Measurements from ENCODE around the gene GRID1. TPM values are rescaled to one million over a fixed set of nuclear protein-coding genes. Genes with fewer than 3 reads are reported as not detected.

Gene GRID1
- polyA plus RNA-seq, 1 of the 3 experiments (the other 2 are of a cell fraction): 0.13 TPM

DNA sequence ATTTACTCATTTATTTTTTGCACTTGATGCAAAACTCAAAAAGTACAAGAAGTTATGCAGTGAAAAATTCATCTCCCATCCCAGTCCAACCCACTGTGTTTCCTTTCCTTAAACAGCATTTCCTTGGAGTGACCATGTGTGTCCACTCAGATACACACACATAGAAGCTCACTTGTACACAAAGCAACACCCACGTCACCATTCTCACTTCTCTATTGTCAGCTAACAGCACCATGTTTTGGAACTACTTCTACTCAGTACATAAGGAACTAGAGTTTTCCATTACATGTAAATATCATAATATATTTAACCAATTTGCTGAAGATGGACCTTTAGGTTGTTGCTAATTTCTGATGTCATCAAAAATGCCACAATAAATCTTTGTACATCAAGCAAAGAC, 167.6 kb downstream of the GRID1 start:
- Histone ChIP-seq H3K9me3 (no peaks in the 10 kb centered on the region), H3K79me2 (ENCODE audit: insufficient read depth) (no peaks in the 10 kb centered on the region), H3K4me2 (no peak overlapping the region), H3K36me3 (replicated peaks in 1 of 2; ENCODE audit: control insufficient read depth in 1 of 2, insufficient read depth in 2 of 2, low read length in 1 of 2) (no peaks in the 10 kb centered on the region), H2AFZ (ENCODE audit: low read depth) (no peak overlapping the region), H3K27ac (ENCODE audit: low read depth in 2 of 2, low read length in 1 of 2) (no peak overlapping the region), H3K9me2 (no peaks in the 10 kb centered on the region), H3K4me1 (ENCODE audit: control insufficient read depth in 1 of 2, insufficient read depth in 2 of 2, low read depth in 1 of 2, low read length in 1 of 2) (peaks cover 0 to 4% of the 10 kb centered on the region in 2 experiments; a peak in 1 of 4 replicates), H3K9ac (no peak overlapping the region), H3F3A (replicated peaks; ENCODE audit: insufficient read depth) (no peaks in the 10 kb centered on the region), H3K4me3 (ENCODE audit: low read depth in 2 of 2, low read length in 1 of 2) (no peak overlapping the region), H4K20me1 (ENCODE audit: insufficient read depth) (no peaks in the 10 kb centered on the region), H3K27me3 (ENCODE audit: insufficient read depth) (no peaks in the 10 kb centered on the region)
- WGBS (ENCODE audit: low lambda C conversion rate): 13% methylated on average over 1 of the region's 1 CpG
- DNase-seq: no peak
- ChIA-PET POLR2A (no interaction called here), CTCF (interaction anchor here (0.9 to 1.3 kb wide), 2 partner anchors 15 to 25 kb away, joined by 3 read pairs; no protein-coding TSS in a partner anchor)
- no peak for TF ChIP-seq GATA2 (CRISPR knock-in tag; IDR thresholded peaks at IDR 0.05)
- TF ChIP-seq TCF12 (IDR thresholded peaks at IDR 0.05): no peak
- no peak for TF ChIP-seq MEF2A (IDR thresholded peaks at IDR 0.05; ENCODE audit: borderline replicate concordance, low read depth)
- TF ChIP-seq MXI1 (IDR thresholded peaks at IDR 0.05; ENCODE audit: low read depth, low read length): no peak
- TF ChIP-seq TEAD4 (IDR thresholded peaks at IDR 0.05; ENCODE audit: borderline replicate concordance, insufficient read depth): no peak
- TF ChIP-seq RCOR1 (IDR thresholded peaks at IDR 0.05; ENCODE audit: low read length): no peak
- TF ChIP-seq RXRA (IDR thresholded peaks at IDR 0.05; ENCODE audit: borderline replicate concordance, low read depth): no peak
- no peak for TF ChIP-seq SIN3A (IDR thresholded peaks at IDR 0.05; ENCODE audit: borderline replicate concordance, low read depth, low read length)
- no peak for TF ChIP-seq NFIC (IDR thresholded peaks at IDR 0.05; ENCODE audit: borderline replicate concordance)
- no peak for TF ChIP-seq MAX (IDR thresholded peaks at IDR 0.05; ENCODE audit: low read depth)
- no peak for TF ChIP-seq JUND (IDR thresholded peaks at IDR 0.05)
- TF ChIP-seq, protein P1, sequence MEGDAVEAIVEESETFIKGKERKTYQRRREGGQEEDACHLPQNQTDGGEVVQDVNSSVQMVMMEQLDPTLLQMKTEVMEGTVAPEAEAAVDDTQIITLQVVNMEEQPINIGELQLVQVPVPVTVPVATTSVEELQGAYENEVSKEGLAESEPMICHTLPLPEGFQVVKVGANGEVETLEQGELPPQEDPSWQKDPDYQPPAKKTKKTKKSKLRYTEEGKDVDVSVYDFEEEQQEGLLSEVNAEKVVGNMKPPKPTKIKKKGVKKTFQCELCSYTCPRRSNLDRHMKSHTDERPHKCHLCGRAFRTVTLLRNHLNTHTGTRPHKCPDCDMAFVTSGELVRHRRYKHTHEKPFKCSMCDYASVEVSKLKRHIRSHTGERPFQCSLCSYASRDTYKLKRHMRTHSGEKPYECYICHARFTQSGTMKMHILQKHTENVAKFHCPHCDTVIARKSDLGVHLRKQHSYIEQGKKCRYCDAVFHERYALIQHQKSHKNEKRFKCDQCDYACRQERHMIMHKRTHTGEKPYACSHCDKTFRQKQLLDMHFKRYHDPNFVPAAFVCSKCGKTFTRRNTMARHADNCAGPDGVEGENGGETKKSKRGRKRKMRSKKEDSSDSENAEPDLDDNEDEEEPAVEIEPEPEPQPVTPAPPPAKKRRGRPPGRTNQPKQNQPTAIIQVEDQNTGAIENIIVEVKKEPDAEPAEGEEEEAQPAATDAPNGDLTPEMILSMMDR (IDR thresholded peaks at IDR 0.05): no peak

- Histone ChIP-seq H3K9me3 (no peaks in the 10 kb centered on the region), H3K4me1 (ENCODE audit: control insufficient read depth in 1 of 2, insufficient read depth in 2 of 2, low read depth in 1 of 2, low read length in 1 of 2) (peaks cover 0 to 4% of the 10 kb centered on the region in 2 experiments; a peak in 1 of 4 replicates), H3K27me3 (ENCODE audit: insufficient read depth) (no peaks in the 10 kb centered on the region), H3K79me2 (ENCODE audit: insufficient read depth) (no peaks in the 10 kb centered on the region), H4K20me1 (ENCODE audit: insufficient read depth) (no peaks in the 10 kb centered on the region), H2AFZ (ENCODE audit: low read depth) (no peak overlapping the region), H3K4me3 (ENCODE audit: low read depth in 2 of 2, low read length in 1 of 2) (no peak overlapping the region), H3K4me2 (no peak overlapping the region), H3K36me3 (replicated peaks in 1 of 2; ENCODE audit: control insufficient read depth in 1 of 2, insufficient read depth in 2 of 2, low read length in 1 of 2) (no peaks in the 10 kb centered on the region), H3F3A (replicated peaks; ENCODE audit: insufficient read depth) (no peaks in the 10 kb centered on the region), H3K27ac (ENCODE audit: low read depth in 2 of 2, low read length in 1 of 2) (no peak overlapping the region), H3K9ac (no peak overlapping the region), H3K9me2 (no peaks in the 10 kb centered on the region)
- no peak for DNase-seq
- ChIA-PET POLR2A (no interaction called here), CTCF (interaction anchor here (0.9 kb wide), 1 partner anchor 25 kb away, joined by 3 read pairs; no protein-coding TSS in a partner anchor)
- WGBS (ENCODE audit: low lambda C conversion rate): 44% methylated on average over 4 of the region's 4 CpGs
- TF ChIP-seq EP300 (IDR thresholded peaks at IDR 0.05; ENCODE audit: borderline replicate concordance in 1 of 2, low read depth in 1 of 2, low read length in 1 of 2): no peak
- no peak for TF ChIP-seq RAD21 (IDR thresholded peaks at IDR 0.05; ENCODE audit: low read length)
- no peak for TF ChIP-seq TAF1 (IDR thresholded peaks at IDR 0.05; ENCODE audit: borderline replicate concordance, low read depth, low read length)
- no peak for TF ChIP-seq SMC3 (IDR thresholded peaks at IDR 0.05; ENCODE audit: low read depth, low read length)
- no peak for TF ChIP-seq NRF1 (IDR thresholded peaks at IDR 0.05; ENCODE audit: low read depth, low read length)
- TF ChIP-seq, protein P2, sequence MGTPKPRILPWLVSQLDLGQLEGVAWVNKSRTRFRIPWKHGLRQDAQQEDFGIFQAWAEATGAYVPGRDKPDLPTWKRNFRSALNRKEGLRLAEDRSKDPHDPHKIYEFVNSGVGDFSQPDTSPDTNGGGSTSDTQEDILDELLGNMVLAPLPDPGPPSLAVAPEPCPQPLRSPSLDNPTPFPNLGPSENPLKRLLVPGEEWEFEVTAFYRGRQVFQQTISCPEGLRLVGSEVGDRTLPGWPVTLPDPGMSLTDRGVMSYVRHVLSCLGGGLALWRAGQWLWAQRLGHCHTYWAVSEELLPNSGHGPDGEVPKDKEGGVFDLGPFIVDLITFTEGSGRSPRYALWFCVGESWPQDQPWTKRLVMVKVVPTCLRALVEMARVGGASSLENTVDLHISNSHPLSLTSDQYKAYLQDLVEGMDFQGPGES (IDR thresholded peaks at IDR 0.05; ENCODE audit: low read depth, low read length): no peak
- no peak for TF ChIP-seq MAX (IDR thresholded peaks at IDR 0.05; ENCODE audit: low read depth)
- TF ChIP-seq RFX5 (IDR thresholded peaks at IDR 0.05; ENCODE audit: low read length): no peak
- no peak for TF ChIP-seq GABPA (IDR thresholded peaks at IDR 0.05; ENCODE audit: low read depth)
- TF ChIP-seq, protein P3, sequence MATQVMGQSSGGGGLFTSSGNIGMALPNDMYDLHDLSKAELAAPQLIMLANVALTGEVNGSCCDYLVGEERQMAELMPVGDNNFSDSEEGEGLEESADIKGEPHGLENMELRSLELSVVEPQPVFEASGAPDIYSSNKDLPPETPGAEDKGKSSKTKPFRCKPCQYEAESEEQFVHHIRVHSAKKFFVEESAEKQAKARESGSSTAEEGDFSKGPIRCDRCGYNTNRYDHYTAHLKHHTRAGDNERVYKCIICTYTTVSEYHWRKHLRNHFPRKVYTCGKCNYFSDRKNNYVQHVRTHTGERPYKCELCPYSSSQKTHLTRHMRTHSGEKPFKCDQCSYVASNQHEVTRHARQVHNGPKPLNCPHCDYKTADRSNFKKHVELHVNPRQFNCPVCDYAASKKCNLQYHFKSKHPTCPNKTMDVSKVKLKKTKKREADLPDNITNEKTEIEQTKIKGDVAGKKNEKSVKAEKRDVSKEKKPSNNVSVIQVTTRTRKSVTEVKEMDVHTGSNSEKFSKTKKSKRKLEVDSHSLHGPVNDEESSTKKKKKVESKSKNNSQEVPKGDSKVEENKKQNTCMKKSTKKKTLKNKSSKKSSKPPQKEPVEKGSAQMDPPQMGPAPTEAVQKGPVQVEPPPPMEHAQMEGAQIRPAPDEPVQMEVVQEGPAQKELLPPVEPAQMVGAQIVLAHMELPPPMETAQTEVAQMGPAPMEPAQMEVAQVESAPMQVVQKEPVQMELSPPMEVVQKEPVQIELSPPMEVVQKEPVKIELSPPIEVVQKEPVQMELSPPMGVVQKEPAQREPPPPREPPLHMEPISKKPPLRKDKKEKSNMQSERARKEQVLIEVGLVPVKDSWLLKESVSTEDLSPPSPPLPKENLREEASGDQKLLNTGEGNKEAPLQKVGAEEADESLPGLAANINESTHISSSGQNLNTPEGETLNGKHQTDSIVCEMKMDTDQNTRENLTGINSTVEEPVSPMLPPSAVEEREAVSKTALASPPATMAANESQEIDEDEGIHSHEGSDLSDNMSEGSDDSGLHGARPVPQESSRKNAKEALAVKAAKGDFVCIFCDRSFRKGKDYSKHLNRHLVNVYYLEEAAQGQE (IDR thresholded peaks at IDR 0.05; ENCODE audit: low read depth, low read length): no peak
- TF ChIP-seq, protein P4, sequence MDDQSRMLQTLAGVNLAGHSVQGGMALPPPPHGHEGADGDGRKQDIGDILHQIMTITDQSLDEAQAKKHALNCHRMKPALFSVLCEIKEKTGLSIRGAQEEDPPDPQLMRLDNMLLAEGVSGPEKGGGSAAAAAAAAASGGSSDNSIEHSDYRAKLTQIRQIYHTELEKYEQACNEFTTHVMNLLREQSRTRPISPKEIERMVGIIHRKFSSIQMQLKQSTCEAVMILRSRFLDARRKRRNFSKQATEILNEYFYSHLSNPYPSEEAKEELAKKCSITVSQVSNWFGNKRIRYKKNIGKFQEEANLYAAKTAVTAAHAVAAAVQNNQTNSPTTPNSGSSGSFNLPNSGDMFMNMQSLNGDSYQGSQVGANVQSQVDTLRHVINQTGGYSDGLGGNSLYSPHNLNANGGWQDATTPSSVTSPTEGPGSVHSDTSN (IDR thresholded peaks at IDR 0.05): no peak
- TF ChIP-seq TCF12 (IDR thresholded peaks at IDR 0.05): no peak
These were observed 168.3 kb downstream of the GRID1 start for GRCh38 chr10:86198271-86198670.
